Glutamatergic neuron (in vitro differentiated cells): ENCODE data around the gene ABCD3. TPM values are rescaled to one million over a fixed set of nuclear protein-coding genes. Genes with fewer than 3 reads are reported as not detected.
A peak's percentile ranks its signal among the peaks of the same experiment; 100 is the strongest.

ENCODE experiments used
- DNase-seq: peaks from one replicate; pipeline ENCODE4 v3.0.0; 2022
- H3K27ac Mint-ChIP-seq: one replicate; pipeline ENCODE4 v1.8.0; 2020; ENCODE audit warnings: mild to moderate bottlenecking, mixed read lengths, inconsistent platforms; ENCODE audit not compliant: unreplicated experiment
- H3K27me3 Mint-ChIP-seq: one replicate; pipeline ENCODE4 v1.8.0; 2020; ENCODE audit warnings: mild to moderate bottlenecking, moderate library complexity, mixed read lengths, inconsistent platforms; ENCODE audit not compliant: unreplicated experiment
- H3K36me3 Mint-ChIP-seq: one replicate; pipeline ENCODE4 v1.8.0; 2020; ENCODE audit warnings: mild to moderate bottlenecking, mixed read lengths, inconsistent platforms; ENCODE audit not compliant: unreplicated experiment
- H3K4me1 Mint-ChIP-seq: one replicate; pipeline ENCODE4 v1.8.0; 2020; ENCODE audit warnings: mild to moderate bottlenecking, low read depth, mixed read lengths, inconsistent platforms; ENCODE audit not compliant: unreplicated experiment
- H3K4me3 Mint-ChIP-seq: one replicate; pipeline ENCODE4 v1.8.0; 2020; ENCODE audit warnings: mild to moderate bottlenecking, mixed read lengths, inconsistent platforms; ENCODE audit not compliant: unreplicated experiment
- H3K9me3 Mint-ChIP-seq: one replicate; pipeline ENCODE4 v1.8.0; 2020; ENCODE audit warnings: mild to moderate bottlenecking, moderate library complexity, mixed read lengths, inconsistent platforms; ENCODE audit not compliant: unreplicated experiment
- CTCF ChIP-seq: fragments of 200-600 bp; sonication (generic); IDR thresholded peaks from one replicate; pipeline ENCODE4 v1.5.0; 2021; ENCODE audit not compliant: partially characterized antibody, unreplicated experiment
- total RNA-seq: library from RNA; stranded (reverse); fragmentation: NEBNext Ultra II Directional; extraction: Animal tissue kit (Norgen Biotek cat#: 25700); gene quantifications from one replicate; pipeline ENCODE4 v1.2.1, GENCODE V29; 2021; ENCODE audit not compliant: unreplicated experiment

Gene ABCD3
- total RNA-seq, 1 donor from 2014 or later: 26.0 TPM

GRCh38 chr1:94543001-94543400, 124.8 kb downstream of the ABCD3 start:
- no peak for DNase-seq
- Mint-ChIP-seq H3K9me3 (peaks cover 2% of the 10 kb centered on the region), H3K36me3 (no peaks in the 10 kb centered on the region), H3K4me1 (peaks cover 8% of the 10 kb centered on the region), H3K27ac (no peak overlapping the region), H3K27me3 (peaks cover 8% of the 10 kb centered on the region), H3K4me3 (peak overlapping the region; percentile 85)
- TF ChIP-seq CTCF: no peak

GRCh38 chr1:94543893-94544635, 125.9 kb downstream of the ABCD3 start:
- Mint-ChIP-seq H3K9me3 (peaks cover 2% of the 10 kb centered on the region), H3K4me1 (peaks cover 8% of the 10 kb centered on the region), H3K27me3 (peaks cover 8% of the 10 kb centered on the region), H3K27ac (no peak overlapping the region), H3K36me3 (no peaks in the 10 kb centered on the region), H3K4me3 (no peak overlapping the region)
- no peak for DNase-seq
- no peak for TF ChIP-seq CTCF

- no peak for TF ChIP-seq CTCF
- peaks cover 2% of the 10 kb centered on the region for H3K9me3 Mint-ChIP-seq
- DNase-seq: no peak
- H3K27me3 Mint-ChIP-seq: peaks cover 8% of the 10 kb centered on the region
- H3K4me3 Mint-ChIP-seq: no peak overlapping the region
- H3K36me3 Mint-ChIP-seq: no peaks in the 10 kb centered on the region
- H3K27ac Mint-ChIP-seq: no peak overlapping the region
- H3K4me1 Mint-ChIP-seq: peaks cover under 1% of the 10 kb centered on the region
Measured at GRCh38 chr1:94544706-94545490, 126.7 kb downstream of the ABCD3 start.

GRCh38 chr1:94549706-94550105, 131.5 kb downstream of the ABCD3 start:
- Mint-ChIP-seq H3K9me3 (no peaks in the 10 kb centered on the region), H3K36me3 (no peaks in the 10 kb centered on the region), H3K27ac (no peak overlapping the region), H3K4me3 (no peak overlapping the region), H3K27me3 (peaks cover 2% of the 10 kb centered on the region), H3K4me1 (peaks cover 43% of the 10 kb centered on the region)
- DNase-seq: no peak
- TF ChIP-seq CTCF: no peak

- no peaks in the 10 kb centered on the region for H3K9me3 Mint-ChIP-seq
- H3K4me3 Mint-ChIP-seq: no peak overlapping the region
- H3K27me3 Mint-ChIP-seq: peaks cover 2% of the 10 kb centered on the region
- H3K36me3 Mint-ChIP-seq: no peaks in the 10 kb centered on the region
- TF ChIP-seq CTCF: no peak
- H3K4me1 Mint-ChIP-seq: peaks cover 50% of the 10 kb centered on the region
- H3K27ac Mint-ChIP-seq: no peak overlapping the region
- DNase-seq: no peak
Measured at GRCh38 chr1:94550396-94550795, 132.2 kb downstream of the ABCD3 start.
